ENCODE measurements around the gene UBN2. TPM values are rescaled to one million over a fixed set of nuclear protein-coding genes. Genes with fewer than 3 reads are reported as not detected.
A peak's percentile ranks its signal among the peaks of the same experiment; 100 is the strongest.

Gene UBN2
- total RNA-seq, 2 experiments from 2014 or later = 7.2 to 19.9 TPM

GRCh38 chr7:139339025-139339424 is 108.0 kb downstream of the UBN2 start:
- intact Hi-C loops (cut with micrococcal nuclease; ENCODE audit: unreplicated experiment) = no loop called here
- no peaks in the 10 kb centered on the region for H3K9me2 ChIP-seq (ENCODE audit: insufficient read depth, low read length)
- H3K36me3 ChIP-seq (ENCODE audit: insufficient read depth, low read length) = peaks cover 4% of the 10 kb centered on the region; the same call in 1 of the 2 replicates
- no peak for TF ChIP-seq CTCF (conservative IDR thresholded peaks at IDR 0.05; ENCODE audit: low read length)
- TF ChIP-seq EZH2phosphoT487 (IDR thresholded peaks at IDR 0.05; ENCODE audit: borderline replicate concordance, low read depth, low read length) = no peak
- POLR2A ChIA-PET = interaction anchor here (0.5 to 2.8 kb wide), 7 partner anchors 10 to 877 kb away, joined by 3 to 11 read pairs (median 3); no protein-coding TSS in a partner anchor
- H3K4me3 ChIP-seq (ENCODE audit: low read depth, low read length, poor library complexity, severe bottlenecking) = no peak overlapping the region
- H3K79me2 ChIP-seq (ENCODE audit: insufficient read depth, low read depth, low read length) = peaks cover 12% of the 10 kb centered on the region; the same call in 1 of the 2 replicates
- H3K9me3 ChIP-seq (ENCODE audit: low read length) = peaks cover 14% of the 10 kb centered on the region; the same call in 1 of the 2 replicates
- DNase-seq (ENCODE audit: low spot score) = no peak
- H2AFZ ChIP-seq (ENCODE audit: low read length) = peak overlapping the region; percentile 83; the same call in 1 of the 2 replicates
- no peak overlapping the region for H3K27ac ChIP-seq (ENCODE audit: low read depth, low read length, poor library complexity, severe bottlenecking)
- BruUV-seq (replicated peaks) = no TSS peak
- no peak overlapping the region for H3K4me2 ChIP-seq (ENCODE audit: low read length)
- H4K20me1 ChIP-seq (ENCODE audit: insufficient read depth, low read length) = no peaks in the 10 kb centered on the region
- peaks cover 15% of the 10 kb centered on the region for H3K4me1 ChIP-seq (ENCODE audit: insufficient read depth, low read length, poor library complexity, severe bottlenecking)
- CTCF ChIA-PET (ENCODE audit: unreplicated experiment) = no interaction called here

GRCh38 chr7:139339698-139340036 is 108.6 kb downstream of the UBN2 start:
- no peak for TF ChIP-seq CTCF (conservative IDR thresholded peaks at IDR 0.05; ENCODE audit: low read length)
- TF ChIP-seq EZH2phosphoT487 (IDR thresholded peaks at IDR 0.05; ENCODE audit: borderline replicate concordance, low read depth, low read length) = no peak
- POLR2A ChIA-PET = interaction anchor here (0.5 to 2.8 kb wide), 4 partner anchors 10 to 878 kb away, joined by 3 to 11 read pairs (median 3); no protein-coding TSS in a partner anchor
- no peaks in the 10 kb centered on the region for H4K20me1 ChIP-seq (ENCODE audit: insufficient read depth, low read length)
- H3K27ac ChIP-seq (ENCODE audit: low read depth, low read length, poor library complexity, severe bottlenecking) = peak overlapping the region; percentile 94
- peaks cover 12% of the 10 kb centered on the region; the same call in 1 of the 2 replicates for H3K79me2 ChIP-seq (ENCODE audit: insufficient read depth, low read depth, low read length)
- H3K36me3 ChIP-seq (ENCODE audit: insufficient read depth, low read length) = peaks cover 5% of the 10 kb centered on the region; the same call in 1 of the 2 replicates
- peak overlapping the region; percentile 91; the same call in 1 of the 2 replicates for H3K4me2 ChIP-seq (ENCODE audit: low read length)
- no peak for DNase-seq (ENCODE audit: low spot score)
- peaks cover 15% of the 10 kb centered on the region for H3K4me1 ChIP-seq (ENCODE audit: insufficient read depth, low read length, poor library complexity, severe bottlenecking)
- H3K4me3 ChIP-seq (ENCODE audit: low read depth, low read length, poor library complexity, severe bottlenecking) = peak overlapping the region; percentile 90
- peaks cover 14% of the 10 kb centered on the region; the same call in 1 of the 2 replicates for H3K9me3 ChIP-seq (ENCODE audit: low read length)
- H2AFZ ChIP-seq (ENCODE audit: low read length) = peak overlapping the region; percentile 83; the same call in 1 of the 2 replicates
- BruUV-seq (replicated peaks) = no TSS peak
- CTCF ChIA-PET (ENCODE audit: unreplicated experiment) = no interaction called here
- intact Hi-C loops (cut with micrococcal nuclease; ENCODE audit: unreplicated experiment) = loop anchor here (1.0 to 5.0 kb wide), 5 partner anchors 20 to 1352 kb away; partner anchors contain the start of genes LUC7L2, UBN2 and ZC3HAV1
- no peaks in the 10 kb centered on the region for H3K9me2 ChIP-seq (ENCODE audit: insufficient read depth, low read length)
